ENCODE results near the gene ARL15. TPM values are rescaled to one million over a fixed set of nuclear protein-coding genes. Genes with fewer than 3 reads are reported as not detected.

ARL15 gene
- total RNA-seq, 1 experiment from 2014 or later, result 13.0 TPM

DNA sequence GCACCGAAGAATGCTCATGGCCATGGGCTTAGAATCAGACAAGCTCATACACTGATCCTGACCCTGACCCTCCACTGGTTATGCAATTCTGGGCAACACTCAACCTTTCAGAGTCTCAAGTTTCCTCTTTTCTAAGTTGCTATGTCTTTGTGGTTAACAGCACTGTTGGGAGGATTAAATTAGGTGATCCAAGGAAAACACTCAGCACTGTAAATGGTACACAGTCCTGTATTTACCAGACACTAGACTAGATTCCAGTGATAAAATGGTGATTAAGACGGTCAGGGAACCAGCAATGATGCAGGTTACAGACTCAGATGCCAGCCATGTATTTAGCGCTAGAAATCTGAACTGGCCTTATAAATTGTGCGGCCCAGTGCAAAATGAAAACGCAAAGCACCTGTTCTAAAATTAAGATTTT lies 8.1 kb downstream of the ARL15 start:
- no peaks in the 10 kb centered on the region for H3K79me1 ChIP-seq (ENCODE audit: insufficient read depth, low read depth, low read length, poor library complexity, severe bottlenecking)
- H2BK12ac ChIP-seq (ENCODE audit: insufficient read length, low read depth, low read length), result no peak overlapping the region
- H3K4me2 ChIP-seq (ENCODE audit: insufficient read depth, insufficient read length, low read length), result no peak overlapping the region
- no peaks in the 10 kb centered on the region for H4K20me1 ChIP-seq (ENCODE audit: control insufficient read depth, insufficient read depth, insufficient read length)
- H3K4ac ChIP-seq (ENCODE audit: low read depth, low read length), result no peak overlapping the region
- H2BK5ac ChIP-seq (ENCODE audit: insufficient read length, low read length), result no peak overlapping the region
- H3K14ac ChIP-seq (ENCODE audit: insufficient read depth, low read length), result no peak overlapping the region
- Mint-ChIP-seq H3K27ac (no peak overlapping the region; a peak in 1 of 7 replicates), H3K4me3 (no peak overlapping the region), H3K4me1 (peaks cover 30 to 35% of the 10 kb centered on the region in 2 experiments), H3K36me3 (ENCODE audit: insufficient read depth in 1 of 3, low read depth in 3 of 3) (no peaks in the 10 kb centered on the region; a peak in 1 of 7 replicates), H3K9me3 (no peaks in the 10 kb centered on the region), H3K27me3 (ENCODE audit: low read depth) (no peaks in the 10 kb centered on the region; the same call in 1 of the 2 replicates)
- WGBS (ENCODE audit: extremely low coverage, insufficient read length, low lambda C conversion rate), result no CpG with 5 or more reads among the region's 5 CpGs
- H2AK5ac ChIP-seq (ENCODE audit: insufficient read length, low read length), result no peak overlapping the region
- no peak overlapping the region for H3K9ac ChIP-seq (ENCODE audit: extremely low read depth, insufficient read length, low read length)
- no peak overlapping the region for H4K5ac ChIP-seq (ENCODE audit: insufficient read length, low read depth, low read length)
- no peak overlapping the region for H3K18ac ChIP-seq (ENCODE audit: insufficient read length, low read depth, low read length)
- no peak overlapping the region for H2BK15ac ChIP-seq (ENCODE audit: low read depth, low read length)
- H3K27me3 ChIP-seq (ENCODE audit: insufficient read depth, low read length), result no peaks in the 10 kb centered on the region
- no peak overlapping the region for H3K56ac ChIP-seq (ENCODE audit: insufficient read length, low read depth, low read length)
- no peak overlapping the region for H2BK120ac ChIP-seq (ENCODE audit: low read depth, low read length, poor library complexity, severe bottlenecking)
- no peaks in the 10 kb centered on the region for H3K9me3 ChIP-seq (ENCODE audit: control insufficient read depth, low read depth, low read length)
- H2AFZ ChIP-seq (ENCODE audit: low read length), result no peak overlapping the region
- no peak overlapping the region for H3K27ac ChIP-seq (ENCODE audit: insufficient read length, low read depth, low read length)
- no peak overlapping the region for H4K8ac ChIP-seq (replicated peaks; ENCODE audit: insufficient read length, low read depth, low read length)
- H2BK20ac ChIP-seq (ENCODE audit: low read depth, low read length, poor library complexity, severe bottlenecking), result no peak overlapping the region
- no peak overlapping the region for H4K91ac ChIP-seq (ENCODE audit: insufficient read length, low read depth, low read length)
- TF ChIP-seq, protein P1, sequence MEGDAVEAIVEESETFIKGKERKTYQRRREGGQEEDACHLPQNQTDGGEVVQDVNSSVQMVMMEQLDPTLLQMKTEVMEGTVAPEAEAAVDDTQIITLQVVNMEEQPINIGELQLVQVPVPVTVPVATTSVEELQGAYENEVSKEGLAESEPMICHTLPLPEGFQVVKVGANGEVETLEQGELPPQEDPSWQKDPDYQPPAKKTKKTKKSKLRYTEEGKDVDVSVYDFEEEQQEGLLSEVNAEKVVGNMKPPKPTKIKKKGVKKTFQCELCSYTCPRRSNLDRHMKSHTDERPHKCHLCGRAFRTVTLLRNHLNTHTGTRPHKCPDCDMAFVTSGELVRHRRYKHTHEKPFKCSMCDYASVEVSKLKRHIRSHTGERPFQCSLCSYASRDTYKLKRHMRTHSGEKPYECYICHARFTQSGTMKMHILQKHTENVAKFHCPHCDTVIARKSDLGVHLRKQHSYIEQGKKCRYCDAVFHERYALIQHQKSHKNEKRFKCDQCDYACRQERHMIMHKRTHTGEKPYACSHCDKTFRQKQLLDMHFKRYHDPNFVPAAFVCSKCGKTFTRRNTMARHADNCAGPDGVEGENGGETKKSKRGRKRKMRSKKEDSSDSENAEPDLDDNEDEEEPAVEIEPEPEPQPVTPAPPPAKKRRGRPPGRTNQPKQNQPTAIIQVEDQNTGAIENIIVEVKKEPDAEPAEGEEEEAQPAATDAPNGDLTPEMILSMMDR (conservative IDR thresholded peaks at IDR 0.05), result no peak
- DNase-seq, result no peak
- no peaks in the 10 kb centered on the region for H3K23me2 ChIP-seq (ENCODE audit: insufficient read length, low read depth, low read length, poor library complexity, severe bottlenecking)
- H3K4me1 ChIP-seq (ENCODE audit: insufficient read depth, low read length), result no peaks in the 10 kb centered on the region
- H3K79me2 ChIP-seq (ENCODE audit: insufficient read depth, low read length), result peaks cover 3% of the 10 kb centered on the region; the same call in 1 of the 2 replicates
- no peak overlapping the region for H3T11ph ChIP-seq (ENCODE audit: low read length)
- no peak overlapping the region for H3K23ac ChIP-seq (ENCODE audit: insufficient read length, low read depth, low read length)
